HG02840 (cell line): ENCODE results near the gene RGS9BP.
"Not testable (repeated sequence)": the region's sequence is repeated elsewhere in the genome, so short reads cannot be mapped to it uniquely, and the experiment has no call there.

Source experiments
- ATAC-seq: cut with Tn5 transposase; IDR thresholded peaks from one replicate; pipeline ENCODE4 v1.9.1; 2021; ENCODE audit warnings: mild to moderate bottlenecking, moderate library complexity, moderate number of reproducible peaks; ENCODE audit not compliant: unreplicated experiment, low FRiP score

RGS9BP gene

DNA sequence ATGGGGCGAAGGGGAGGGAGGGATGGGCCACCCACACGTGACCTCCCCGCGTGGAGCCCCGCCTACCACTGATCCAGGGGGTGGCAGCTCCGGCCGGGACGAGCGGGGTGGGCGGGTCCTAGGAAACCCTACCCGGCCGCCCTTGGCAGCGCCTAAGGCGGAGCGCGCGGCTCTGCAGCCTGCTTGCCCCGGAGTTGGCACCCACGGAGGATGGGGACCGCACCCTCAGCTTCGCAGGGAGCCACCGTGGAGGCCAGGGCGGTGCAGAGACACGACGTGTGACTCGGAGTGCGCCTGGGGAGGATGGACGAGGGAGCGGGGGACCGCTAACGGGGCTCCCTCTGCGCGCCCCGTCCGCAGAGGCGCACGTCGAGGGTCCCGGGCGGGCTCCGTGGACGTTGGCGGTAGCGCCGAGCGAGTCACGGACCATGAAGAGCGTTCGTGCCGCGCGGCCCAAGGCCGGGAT lies at the start of gene RGS9BP:
Gene RGS9BP, plus strand, starts transcription at position 129 of the 466 bp plus-strand sequence. CDS start 416 bp downstream, outside the sequence.
- no peak for ATAC-seq

DNA sequence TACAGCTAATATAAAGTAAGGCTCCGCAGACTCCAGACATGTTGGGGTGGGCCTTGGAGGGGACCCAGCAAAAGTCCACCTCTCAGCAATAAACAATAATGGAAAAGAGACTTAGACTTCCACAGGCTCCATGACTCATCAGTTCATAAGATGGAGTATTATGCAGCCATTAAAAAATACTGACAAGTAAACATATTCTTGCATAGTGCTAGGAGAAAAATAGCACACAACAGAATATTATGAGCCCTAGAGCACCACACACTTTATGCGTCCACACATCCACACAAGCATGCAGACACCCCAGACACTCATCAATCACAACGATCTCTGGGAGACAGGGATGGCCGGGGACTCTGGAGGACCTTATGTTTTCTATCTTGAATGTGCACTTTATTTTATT lies 48.7 kb upstream of the RGS9BP start:
- no peak for ATAC-seq

DNA sequence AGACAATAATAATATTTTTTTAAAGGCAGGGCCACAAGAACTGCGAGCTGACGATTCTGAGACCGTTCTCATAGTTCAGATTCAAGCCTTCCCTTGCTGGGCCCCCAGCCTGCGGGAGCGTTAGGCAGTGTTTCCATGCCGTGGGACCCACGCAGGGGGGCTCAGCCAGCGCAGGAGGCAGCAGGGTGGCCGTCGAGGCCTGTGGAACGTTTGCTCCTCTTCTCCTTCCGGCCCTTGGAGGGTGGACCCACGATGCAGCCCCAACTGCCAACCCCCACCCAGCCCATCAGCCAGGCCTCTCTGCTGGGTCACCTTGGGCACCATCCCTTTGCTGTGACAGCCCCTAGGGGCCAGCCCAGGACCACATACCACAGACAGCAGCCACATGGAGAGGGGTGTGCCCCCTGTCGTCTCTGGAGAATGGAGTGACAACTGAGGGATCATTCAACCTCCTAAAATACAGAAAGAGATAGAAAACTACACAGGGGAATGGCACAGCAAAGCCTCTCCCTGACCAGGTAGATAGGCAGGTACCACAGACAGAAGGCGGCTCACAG lies 47.9 kb upstream of the RGS9BP start:
- ATAC-seq: no peak

GRCh38 chr19:32630338-32630737 lies 45.3 kb upstream of the RGS9BP start:
- ATAC-seq: no peak

- ATAC-seq: no peak
Observed at GRCh38 chr19:32631381-32631780, 44.3 kb upstream of the RGS9BP start.

DNA sequence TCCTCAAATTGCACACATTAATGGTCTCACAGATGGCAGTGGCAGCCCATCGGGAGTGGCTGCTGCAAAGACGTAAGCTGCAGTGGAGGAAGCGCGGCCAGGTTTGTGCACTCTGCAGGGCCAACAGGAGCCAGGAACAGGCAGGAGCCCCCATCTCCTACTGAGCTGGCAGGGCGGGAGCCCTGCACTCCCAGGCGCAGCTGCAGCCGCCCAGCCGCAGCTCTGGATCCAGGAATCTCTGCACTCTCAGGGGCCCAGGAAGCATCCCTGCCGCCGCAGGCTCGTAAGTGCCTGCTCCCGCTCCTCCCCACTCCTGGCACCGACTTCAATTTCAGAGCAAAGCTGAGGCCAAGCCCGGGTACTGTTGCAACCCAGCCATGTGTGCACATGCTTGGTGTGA lies 38.2 kb upstream of the RGS9BP start:
- ATAC-seq: no peak

- ATAC-seq: no peak
Observed at GRCh38 chr19:32638625-32639024, 37.0 kb upstream of the RGS9BP start.

GRCh38 chr19:32642771-32643170 lies 32.9 kb upstream of the RGS9BP start:
- no peak for ATAC-seq

DNA sequence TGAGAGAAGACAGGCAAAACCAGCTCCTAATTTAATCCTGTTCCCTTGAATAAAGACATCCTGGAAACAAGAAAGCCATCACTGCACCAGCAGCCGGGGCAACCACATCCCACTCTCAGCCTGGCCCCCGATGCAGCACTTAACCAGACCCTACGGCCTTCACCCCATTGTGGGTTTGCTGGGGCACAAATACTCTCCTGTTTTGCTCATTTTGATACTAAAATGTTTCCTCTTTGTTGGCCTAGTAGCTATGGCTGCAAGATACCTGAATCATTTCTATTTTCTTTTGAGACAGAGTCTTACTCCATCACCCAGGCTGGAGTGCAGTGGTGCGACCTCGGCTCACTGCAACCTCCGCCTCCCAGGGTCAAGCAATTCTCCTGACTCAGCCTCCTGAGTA lies 29.1 kb upstream of the RGS9BP start:
- ATAC-seq: no peak

DNA sequence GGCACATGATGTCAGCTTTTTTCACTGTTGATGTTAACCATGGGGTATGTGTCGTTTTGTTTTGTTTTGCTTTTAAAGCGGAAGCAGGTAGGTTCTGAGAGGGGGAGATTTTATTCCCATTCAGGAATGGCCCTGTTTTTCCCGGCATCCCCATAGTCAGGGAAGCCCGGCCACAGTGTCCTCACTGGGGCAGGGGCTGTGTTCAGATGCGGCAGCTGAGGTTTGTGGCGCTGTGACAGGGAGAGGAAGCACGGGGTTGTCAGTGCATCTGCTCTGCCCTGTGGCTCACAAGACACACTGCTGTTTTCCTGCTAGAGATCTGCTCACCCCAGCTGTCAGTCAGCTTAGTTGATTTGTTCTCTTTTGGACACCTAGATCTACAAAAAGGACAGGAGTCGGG lies 28.3 kb upstream of the RGS9BP start:
- ATAC-seq: no peak

GRCh38 chr19:32649751-32650150 lies 25.9 kb upstream of the RGS9BP start:
- ATAC-seq: no peak

GRCh38 chr19:32650671-32651070 lies 25.0 kb upstream of the RGS9BP start:
- ATAC-seq: no peak

DNA sequence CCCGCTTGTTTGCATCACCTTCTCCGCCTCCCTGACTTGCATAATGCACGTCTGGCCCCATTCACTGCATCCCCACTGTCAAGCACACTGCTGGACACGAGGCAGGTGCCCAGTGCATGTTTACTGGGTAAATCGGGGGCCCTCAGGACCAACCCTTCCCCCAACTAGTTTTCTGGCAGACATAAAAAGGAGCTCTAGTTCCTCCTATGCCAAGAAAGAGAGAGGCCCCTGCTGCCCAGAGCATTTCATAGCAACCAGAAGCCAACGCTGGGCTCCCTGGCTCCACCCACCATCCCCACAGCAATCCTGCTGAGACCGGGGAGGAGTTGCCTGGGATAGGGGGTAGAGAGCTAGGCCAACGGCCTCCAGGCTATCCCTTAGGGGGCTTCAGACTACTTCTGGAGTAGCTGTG lies 23.9 kb upstream of the RGS9BP start:
- no peak for ATAC-seq

- ATAC-seq: not testable (repeated sequence)
Observed at GRCh38 chr19:32652331-32652730, 23.3 kb upstream of the RGS9BP start.

DNA sequence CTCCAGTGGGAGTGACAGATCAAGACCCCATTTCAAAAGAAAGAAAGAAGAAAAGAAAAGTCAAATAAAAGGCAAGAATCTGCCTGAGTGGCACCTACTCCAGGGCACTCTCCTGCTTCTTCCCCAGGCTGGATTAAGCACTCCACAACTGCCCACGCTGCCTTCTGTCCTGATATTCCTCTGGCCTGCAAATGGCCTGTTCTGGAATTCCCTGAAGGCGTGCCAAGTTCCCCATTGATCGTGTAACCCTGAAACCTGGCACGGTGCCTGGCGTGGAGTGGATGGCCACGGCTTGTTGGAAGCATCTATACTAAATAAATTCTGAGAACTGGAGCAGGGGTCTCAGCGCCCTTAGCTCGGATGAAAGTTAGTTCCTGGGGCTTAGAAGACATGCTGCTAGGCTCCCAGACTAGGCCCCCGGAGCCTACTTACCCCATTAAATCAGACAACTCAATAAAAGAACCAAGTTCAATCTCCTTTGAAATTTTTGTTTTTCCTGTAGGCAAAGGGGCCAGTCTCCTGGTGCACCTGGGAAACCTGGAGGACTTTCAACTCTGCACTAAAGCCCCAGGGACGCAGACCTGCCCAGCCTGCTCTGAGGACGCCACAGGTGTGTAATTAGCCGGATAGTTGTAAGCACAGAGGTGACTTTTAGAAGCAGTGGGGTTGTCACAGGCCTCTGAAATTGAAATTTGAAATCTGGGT lies 22.6 kb upstream of the RGS9BP start:
- no peak for ATAC-seq

GRCh38 chr19:32653599-32653915 lies 22.1 kb upstream of the RGS9BP start:
- ATAC-seq: no peak

- ATAC-seq: not testable (repeated sequence)
Observed at GRCh38 chr19:32656379-32656778, 19.3 kb upstream of the RGS9BP start.

- ATAC-seq: no peak
Observed at GRCh38 chr19:32658075-32658474, 17.6 kb upstream of the RGS9BP start.

DNA sequence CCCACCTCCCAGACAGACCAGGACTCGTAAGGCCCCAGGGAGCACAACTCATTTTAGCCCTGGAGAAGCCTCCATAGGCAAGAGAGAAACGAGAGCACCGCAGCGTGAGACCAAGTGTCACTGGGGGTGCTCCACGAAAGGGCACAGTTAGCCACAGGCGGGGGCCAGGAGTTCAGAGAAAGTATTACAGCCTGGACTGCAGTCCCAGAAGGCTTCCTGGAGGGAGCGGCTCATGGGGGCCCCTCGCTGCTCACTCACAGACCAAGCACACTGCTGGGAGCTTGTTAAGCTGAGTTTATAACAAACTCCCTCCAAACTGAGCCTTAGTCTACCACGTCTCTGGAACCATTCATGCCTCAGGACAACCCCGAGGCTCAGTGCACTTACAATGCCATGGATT lies 17.1 kb upstream of the RGS9BP start:
- no peak for ATAC-seq

GRCh38 chr19:32661318-32661717 lies 14.3 kb upstream of the RGS9BP start:
- ATAC-seq: no peak

GRCh38 chr19:32662186-32662585 lies 13.5 kb upstream of the RGS9BP start:
- ATAC-seq: no peak

DNA sequence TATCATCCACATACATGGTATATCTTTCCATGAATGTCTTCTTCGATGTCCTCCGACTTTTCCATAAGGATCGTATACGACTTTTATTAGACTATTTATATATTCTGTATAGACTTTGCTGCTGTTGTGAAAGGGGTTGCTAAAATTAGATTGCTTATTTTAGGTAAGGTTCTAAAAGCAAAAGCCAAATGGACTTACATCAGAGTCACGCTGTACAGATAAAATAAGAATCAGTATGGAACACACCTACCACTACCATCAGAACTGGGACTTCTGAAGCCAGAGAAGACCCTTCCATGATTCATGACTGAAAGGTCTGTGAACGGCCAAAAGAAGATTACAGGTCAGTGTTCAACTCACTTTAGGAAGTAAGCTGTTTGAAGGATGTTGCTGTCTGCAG lies 9.6 kb upstream of the RGS9BP start:
- no peak for ATAC-seq
